HG02970 (cell line): Measurements from ENCODE around the gene ABI2.
"Not testable (repeated sequence)": the region's sequence is repeated elsewhere in the genome, so short reads cannot be mapped to it uniquely, and the experiment has no call there.

Experiments
- ATAC-seq: cut with Tn5 transposase; IDR thresholded peaks from one replicate; pipeline ENCODE4 v1.9.1; 2021; ENCODE audit warnings: mild to moderate bottlenecking, moderate library complexity, moderate number of reproducible peaks; ENCODE audit not compliant: unreplicated experiment, low FRiP score

ABI2 gene

GRCh38 chr2:203352604-203353255, 24.5 kb downstream of the ABI2 start:
- ATAC-seq: no peak

- no peak for ATAC-seq
These were observed 26.8 kb downstream of the ABI2 start for GRCh38 chr2:203354966-203355365.

- ATAC-seq: no peak
These were observed 31.3 kb downstream of the ABI2 start for GRCh38 chr2:203359450-203359849.

- no peak for ATAC-seq
These were observed 32.7 kb downstream of the ABI2 start for GRCh38 chr2:203360833-203361430.

- no peak for ATAC-seq
These were observed 33.3 kb downstream of the ABI2 start for GRCh38 chr2:203361495-203361894.

GRCh38 chr2:203361922-203362321, 33.7 kb downstream of the ABI2 start:
- ATAC-seq: no peak

GRCh38 chr2:203366639-203367466, 38.7 kb downstream of the ABI2 start:
- no peak for ATAC-seq

GRCh38 chr2:203372706-203373105, 44.5 kb downstream of the ABI2 start:
- ATAC-seq: not testable (repeated sequence)

- no peak for ATAC-seq
These were observed 48.0 kb downstream of the ABI2 start for GRCh38 chr2:203376173-203376572.

- no peak for ATAC-seq
These were observed 51.0 kb downstream of the ABI2 start for GRCh38 chr2:203379156-203379555.

- ATAC-seq: no peak
These were observed 54.8 kb downstream of the ABI2 start for GRCh38 chr2:203383038-203383437.

GRCh38 chr2:203388153-203388552, 60.0 kb downstream of the ABI2 start:
- not testable (repeated sequence) for ATAC-seq

- ATAC-seq: no peak
These were observed 66.5 kb downstream of the ABI2 start for GRCh38 chr2:203394519-203395227.

GRCh38 chr2:203395858-203396257, 67.7 kb downstream of the ABI2 start:
- ATAC-seq: no peak

GRCh38 chr2:203396667-203397066, 68.5 kb downstream of the ABI2 start:
- ATAC-seq: no peak

GRCh38 chr2:203399031-203399430, 70.8 kb downstream of the ABI2 start:
- no peak for ATAC-seq

GRCh38 chr2:203400805-203401585, 72.8 kb downstream of the ABI2 start:
- no peak for ATAC-seq

- ATAC-seq: no peak
These were observed 76.8 kb downstream of the ABI2 start for GRCh38 chr2:203404996-203405395.

GRCh38 chr2:203407496-203407895, 79.3 kb downstream of the ABI2 start:
- ATAC-seq: no peak
